NCI-H146 (cell line): ENCODE data around the gene SF3B3.
A peak's percentile ranks its signal among the peaks of the same experiment; 100 is the strongest.

Source experiments
- DNase-seq: peaks from one replicate; lab custom pipeline; 2025; lab: John Stamatoyannopoulos, UW

SF3B3 gene

DNA sequence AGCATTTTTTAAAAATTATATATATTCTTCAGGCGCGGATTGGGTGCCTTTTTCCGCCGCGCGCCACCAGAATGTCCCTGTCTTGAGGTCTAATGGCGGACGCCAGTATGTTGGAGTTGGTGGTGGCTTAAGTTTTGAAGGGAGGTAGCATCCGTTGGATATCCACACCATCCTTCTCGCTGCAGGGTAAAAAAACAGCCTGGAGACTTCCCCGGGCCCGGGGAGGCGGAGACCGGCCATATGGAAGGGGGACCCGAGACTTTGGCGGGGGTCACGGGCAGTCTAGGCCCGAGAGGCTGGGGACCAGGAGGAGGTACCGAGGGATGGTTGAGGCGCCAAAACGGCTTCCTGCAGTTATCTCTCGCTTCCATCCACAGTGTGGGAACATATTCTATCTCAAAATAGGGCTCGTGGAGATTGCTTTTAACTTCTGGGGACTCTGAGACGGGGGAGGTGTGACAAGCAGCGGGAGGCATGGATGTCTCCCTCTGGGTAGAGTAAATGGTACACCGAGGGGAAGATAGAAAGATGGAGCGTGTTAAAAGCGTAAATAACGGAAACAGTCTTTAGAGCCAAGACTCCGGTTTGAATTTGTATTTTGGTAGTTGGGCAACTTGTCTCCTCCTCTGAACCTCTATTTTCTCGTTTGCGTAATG lies at the start of gene SF3B3:
TSS of gene SF3B3 (plus strand) at position 74 of the 656 bp plus-strand sequence. CDS start 2,841 bp downstream, outside the sequence.
- peak; percentile 74 for DNase-seq

DNA sequence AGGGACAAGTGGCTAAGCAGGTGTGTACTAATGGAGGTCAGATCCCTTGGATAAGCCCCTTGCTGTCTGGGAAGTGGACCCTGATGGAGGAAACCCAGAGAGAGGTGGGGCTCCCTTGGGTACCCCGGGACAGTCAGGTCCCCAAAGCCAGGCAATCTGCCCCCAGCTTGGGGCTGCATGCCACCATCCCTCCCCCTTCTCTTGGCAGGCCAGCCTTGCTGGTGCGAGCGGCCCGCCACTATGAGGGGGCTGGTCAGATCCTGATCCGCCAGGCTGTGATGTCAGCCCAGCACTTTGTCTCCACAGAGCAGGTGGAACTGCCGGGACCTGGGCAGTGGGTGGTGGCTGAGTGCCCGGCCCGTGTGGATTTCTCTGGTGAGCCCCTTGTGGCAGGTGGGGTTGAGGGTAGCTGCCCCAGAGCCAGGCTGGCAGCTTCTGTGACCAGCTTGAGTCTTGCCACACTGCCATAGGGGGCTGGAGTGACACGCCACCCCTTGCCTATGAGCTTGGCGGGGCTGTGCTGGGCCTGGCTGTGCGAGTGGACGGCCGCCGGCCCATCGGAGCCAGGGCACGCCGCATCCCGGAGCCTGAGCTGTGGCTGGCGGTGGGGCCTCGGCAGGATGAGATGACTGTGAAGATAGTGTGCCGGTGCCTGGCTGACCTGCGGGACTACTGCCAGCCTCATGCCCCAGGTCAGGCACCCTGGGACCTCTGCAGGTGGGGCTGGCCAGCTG lies 49.1 kb upstream of the SF3B3 start:
- no peak for DNase-seq

DNA sequence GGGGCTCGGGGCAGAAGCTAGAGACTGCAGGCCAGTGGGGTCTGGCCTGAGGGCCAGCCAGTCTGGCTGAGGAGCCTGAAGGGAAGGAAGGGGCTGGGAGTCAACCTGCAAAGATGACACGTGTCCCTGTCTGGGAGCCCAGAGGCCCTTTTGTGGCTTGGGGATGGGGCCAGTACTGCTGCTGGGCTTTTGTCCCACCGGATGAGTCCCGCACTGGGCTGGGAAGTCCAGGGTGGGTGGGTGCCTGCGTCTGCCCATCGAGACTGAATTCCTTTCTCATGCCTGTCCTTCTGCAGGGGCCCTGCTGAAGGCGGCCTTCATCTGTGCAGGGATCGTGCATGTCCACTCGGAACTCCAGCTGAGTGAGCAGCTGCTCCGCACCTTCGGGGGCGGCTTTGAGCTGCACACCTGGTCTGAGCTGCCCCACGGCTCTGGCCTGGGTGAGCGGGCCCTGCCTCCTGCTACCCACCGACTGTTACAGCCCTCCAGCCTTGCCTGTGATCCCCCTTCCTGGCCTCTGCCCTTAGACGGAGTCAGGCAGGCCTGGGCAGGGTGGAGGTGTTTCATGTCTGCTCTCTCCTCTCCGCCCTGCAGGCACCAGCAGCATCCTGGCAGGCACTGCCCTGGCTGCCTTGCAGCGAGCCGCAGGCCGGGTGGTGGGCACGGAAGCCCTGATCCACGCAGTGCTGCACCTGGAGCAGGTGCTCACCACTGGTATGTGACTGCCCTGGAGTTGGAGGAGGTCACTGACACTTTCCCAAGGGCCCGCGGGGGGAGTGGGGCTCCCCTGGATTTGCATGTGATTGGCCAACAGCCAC lies 48.4 kb upstream of the SF3B3 start:
- DNase-seq = no peak

DNA sequence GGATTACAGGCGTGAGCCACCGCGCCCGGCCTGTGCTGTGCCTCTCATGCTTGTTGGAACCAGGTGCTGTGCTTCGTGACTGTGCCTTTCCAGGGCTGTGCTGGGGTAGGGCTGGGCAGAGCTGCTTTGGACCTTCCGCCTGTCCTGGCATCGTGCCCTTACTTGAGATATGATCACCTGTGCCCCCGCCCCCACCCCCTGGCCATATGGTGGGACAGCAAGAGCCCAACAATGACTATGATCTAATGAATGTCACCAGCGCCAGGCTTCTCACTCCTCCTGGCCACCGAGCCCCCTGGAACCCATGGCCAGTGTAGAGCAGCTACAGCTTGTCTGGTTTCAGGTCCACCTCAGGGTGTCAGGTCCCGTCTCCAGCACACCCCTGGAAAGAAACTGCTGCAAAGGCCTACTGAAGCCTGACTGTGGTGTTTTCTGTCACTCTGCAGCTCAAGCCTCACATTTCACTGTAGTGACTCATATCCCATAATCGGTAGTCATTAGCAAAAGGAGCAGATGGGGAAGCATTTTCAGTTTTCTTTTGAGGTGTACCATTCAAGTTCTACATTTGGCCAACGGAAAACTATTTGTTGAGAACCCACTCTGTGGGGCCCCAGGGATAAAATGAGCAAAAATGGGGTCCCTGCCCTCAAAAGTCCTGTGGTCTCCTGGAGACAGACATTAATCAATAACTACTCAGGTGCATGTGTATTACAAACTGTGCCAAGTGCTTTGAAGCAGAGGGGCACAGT lies 47.2 kb upstream of the SF3B3 start:
- no peak for DNase-seq

DNA sequence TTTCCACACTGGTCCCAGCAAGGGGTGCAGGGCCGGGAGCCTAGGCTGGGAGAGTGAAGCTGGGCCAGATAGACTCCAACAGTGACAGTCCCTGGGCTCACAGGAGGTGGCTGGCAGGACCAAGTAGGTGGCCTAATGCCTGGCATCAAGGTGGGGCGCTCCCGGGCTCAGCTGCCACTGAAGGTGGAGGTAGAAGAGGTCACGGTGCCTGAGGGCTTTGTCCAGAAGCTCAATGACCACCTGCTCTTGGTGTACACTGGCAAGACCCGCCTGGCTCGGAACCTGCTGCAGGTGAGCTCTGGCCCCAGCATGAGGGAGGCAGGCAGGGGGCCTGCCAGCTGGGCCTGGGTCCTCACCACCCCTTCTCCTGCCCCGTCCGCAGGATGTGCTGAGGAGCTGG lies 45.4 kb upstream of the SF3B3 start:
- no peak for DNase-seq

DNA sequence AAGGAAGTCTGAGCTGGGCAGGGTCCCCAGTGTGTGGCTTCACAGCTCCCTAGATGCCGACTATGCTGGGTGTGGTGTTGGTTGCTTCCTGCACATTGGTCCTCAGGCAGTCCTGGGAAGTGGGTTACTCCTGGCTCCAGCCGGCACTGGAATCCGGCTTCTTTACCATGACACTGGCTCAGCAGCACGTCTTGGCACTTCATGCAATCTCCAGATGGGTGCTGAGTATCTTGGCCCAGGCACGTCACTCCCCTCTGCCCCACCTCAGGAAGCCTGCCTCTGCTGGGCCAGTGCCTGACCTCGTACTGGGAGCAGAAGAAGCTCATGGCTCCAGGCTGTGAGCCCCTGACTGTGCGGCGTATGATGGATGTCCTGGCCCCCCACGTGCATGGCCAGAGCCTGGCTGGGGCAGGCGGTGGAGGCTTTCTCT lies 44.7 kb upstream of the SF3B3 start:
- no peak for DNase-seq

DNA sequence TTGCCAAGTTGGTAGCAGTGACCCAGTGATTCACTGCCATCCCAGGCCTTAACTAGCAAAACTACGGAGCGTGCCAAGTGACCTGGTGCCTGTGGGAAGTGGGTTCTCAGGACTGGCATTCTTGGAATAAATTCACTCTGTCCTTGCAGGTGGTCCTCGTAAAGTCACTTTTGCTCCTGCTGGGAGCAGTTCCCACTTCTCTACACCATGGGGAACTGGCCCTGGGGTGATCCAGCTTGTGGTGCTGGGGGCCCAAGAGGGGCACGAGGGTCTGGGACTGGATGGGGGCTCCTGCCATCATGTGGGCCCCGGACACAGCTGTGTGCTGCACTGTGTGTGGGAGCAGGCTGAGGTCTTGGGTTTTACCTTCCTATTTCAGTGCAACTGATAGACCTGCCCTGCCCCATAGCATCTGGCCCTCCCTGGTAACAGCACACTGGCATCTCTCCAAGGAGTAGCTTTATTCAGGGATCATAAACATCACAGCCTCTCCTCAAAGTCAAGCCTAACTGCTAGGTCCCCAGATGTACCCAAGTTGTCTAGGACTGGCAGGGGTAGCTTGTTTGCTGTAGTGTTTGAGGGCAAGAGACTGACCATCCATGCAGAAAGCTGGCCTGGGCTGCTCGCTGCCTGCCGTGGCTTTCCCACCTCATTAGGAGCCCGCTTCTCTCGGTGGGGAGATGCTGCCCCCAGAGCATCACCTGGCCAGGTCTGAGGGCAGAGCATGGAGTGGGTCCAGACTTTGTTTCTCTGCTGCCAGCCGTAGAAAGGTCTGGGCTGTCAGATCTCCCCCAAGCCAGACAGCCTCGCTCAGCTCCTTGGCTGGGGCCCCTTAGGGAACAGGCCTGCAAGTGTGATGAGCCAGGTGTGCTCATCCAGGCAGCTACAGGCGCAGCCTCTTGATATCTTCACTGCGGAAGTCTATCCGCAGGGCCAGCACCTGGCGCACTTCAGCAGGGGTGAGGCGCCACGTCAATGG lies 43.2 kb upstream of the SF3B3 start:
- DNase-seq = no peak

DNA sequence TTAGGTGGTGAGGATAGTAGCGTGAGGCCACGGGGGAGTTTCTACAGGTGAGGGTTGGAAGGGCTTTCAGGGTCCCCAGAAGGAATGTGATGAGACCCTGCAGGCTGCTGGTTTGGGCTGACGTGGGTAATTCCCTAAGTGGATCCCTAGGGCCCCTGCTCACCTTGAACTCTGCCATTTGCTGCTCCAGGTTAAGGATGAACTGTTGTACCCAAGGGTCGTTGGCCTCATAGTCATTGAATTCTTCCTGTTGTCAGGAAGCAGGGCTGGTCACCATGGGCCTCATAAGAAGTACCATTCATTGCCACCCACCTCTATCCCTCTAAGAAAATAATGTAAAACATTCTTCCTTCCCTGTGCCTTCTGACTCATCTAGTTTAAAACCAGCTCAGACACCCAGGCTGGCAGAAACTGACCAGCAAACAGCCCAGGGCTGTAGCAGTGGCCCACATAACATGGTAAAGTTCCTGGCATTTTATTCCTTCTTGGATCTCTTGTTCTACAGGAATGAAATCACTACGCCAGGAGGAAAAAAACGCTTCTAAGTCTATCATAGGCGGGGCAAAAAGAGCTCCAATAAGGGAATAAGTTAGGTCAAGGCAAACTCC lies 41.6 kb upstream of the SF3B3 start:
- no peak for DNase-seq

DNA sequence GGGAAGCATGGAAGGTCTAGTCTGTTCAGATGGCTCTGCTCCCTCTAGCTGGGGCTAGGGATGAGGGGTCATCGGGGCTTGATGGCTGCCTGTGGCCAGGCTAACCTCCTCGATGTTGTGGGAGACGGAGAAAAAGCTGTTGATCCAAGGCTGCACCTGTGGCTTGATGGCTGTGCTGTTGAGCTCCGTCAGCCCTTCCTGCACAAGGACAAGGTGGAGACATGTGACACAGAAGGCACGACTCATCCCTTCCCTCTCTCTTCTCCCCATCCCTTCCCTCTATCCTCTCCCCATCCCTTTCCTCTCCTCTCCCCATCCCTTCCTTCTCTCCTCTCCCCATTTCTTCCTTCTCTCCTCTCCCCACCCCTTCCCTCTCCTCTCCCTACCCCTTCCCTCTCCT lies 41.0 kb upstream of the SF3B3 start:
- no peak for DNase-seq

DNA sequence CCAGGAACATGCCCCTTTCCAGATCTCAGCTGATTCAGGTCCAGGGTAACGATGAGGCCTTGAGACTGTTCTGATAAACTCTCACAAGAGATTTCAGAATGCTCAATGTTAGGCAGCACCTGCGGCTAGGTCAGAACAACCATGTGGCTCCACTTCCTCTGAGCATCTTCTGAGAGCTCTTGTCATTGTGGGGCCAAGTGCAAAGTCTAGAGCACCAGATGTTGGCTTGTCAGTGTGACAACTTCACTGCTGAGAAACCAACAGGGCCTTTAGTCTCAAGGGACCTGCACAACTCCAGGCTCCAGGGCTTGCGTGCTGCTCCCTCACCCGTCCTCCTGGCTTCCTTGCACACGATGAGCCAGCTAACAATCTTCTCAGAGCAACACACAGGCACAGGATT lies 40.2 kb upstream of the SF3B3 start:
- DNase-seq = no peak

DNA sequence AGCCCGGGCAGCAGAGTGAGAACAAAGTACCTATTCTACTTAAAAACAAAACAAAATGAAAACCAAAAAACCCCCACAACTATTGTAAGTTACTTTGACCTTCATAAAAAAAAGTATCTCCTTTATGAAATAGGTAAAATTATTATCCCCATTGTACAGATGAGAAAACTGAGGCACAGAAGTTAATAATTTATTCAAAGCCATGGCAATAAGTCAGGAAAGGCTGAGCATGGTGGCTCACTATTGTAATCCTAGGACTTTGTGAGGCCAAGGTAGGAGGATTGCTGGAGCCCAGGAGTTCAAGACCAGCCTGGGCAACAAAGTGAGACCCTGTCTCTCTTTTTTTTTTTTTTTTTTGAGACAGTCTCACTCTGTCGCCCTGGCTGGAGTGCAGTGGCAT lies 38.7 kb upstream of the SF3B3 start:
- no peak for DNase-seq

DNA sequence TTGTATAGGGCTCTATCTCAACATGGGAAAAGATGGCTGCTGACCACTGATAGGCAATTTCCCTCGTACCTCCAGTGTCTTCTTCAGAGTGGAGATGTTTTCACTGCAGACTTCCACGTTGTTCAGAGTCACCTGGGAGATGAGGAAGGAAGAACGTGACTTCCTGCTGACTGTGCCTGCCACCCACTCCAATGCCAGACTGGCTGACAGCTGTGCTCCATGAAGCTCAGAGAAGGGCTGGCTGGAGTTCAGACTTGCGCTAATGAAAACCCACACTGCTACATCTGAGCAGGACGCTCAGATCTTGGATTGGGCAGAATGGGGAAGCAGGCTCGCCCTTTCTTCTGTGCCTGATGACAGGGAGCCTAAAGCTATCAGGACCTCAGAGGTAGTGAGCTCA lies 33.4 kb upstream of the SF3B3 start:
- no peak for DNase-seq

DNA sequence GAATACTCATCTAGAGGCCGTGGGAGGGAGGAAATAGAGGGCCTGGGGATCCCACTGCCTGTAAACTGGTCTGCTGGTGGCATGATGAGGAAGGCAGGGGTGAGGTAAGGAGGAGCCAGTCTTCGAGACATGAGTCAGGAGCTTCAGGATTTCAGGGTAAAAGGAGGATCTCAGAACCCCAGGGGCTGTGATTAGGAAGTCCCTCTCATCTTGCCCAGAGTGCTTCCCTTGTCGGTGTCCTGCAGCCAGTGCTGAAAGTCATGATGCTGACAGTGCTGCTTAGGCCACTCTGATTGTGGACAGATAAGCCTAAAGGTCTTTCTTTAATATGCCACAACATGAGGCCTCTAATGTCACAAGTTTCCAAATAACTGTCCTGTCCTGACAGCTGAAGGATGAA lies 29.8 kb upstream of the SF3B3 start:
- no peak for DNase-seq

DNA sequence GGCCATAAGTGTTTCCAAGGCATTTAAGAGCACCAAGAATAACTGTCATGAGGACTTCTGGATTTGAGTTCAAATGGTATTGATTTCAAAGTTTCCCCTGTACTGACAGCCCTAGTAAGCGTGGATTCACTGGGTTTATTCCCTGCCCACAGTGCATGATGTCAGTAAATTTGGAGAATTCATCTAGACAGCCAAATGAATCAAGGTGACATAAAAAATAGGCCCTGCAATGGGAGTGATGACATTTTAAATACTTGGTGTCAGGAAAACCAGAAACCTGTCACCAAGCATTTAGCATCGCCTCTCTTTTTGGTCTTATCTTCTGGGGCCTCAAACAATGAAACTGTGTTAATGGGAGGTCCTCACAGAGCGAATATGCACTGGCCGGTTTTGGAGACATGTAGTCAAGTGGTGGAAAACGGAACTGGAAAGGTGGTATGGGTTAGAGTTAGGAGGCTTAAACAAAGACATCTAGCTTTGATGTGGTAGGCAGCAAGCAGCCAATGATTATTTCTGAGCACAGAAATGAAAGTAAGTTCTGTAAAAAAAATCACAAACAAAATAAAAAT lies 29.3 kb upstream of the SF3B3 start:
- no peak for DNase-seq

DNA sequence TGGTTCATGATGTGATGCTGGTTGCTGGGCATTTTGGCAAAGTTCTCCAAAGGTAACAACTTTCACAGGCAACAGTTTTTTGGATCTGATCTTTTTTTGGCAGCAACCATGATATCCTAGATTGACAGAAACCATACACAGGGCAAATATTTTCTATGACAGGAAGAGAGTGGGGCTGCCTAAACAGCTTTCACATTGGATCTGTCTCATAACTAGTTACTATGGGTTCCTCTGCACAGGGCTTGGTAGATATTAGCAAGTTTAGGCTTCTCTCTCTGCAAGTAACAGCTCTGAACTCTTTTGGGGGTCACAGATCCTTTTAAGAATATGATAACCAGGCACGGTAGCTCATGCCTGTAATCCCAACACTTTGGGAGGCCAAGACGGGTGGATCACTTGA lies 28.8 kb upstream of the SF3B3 start:
- DNase-seq = no peak

DNA sequence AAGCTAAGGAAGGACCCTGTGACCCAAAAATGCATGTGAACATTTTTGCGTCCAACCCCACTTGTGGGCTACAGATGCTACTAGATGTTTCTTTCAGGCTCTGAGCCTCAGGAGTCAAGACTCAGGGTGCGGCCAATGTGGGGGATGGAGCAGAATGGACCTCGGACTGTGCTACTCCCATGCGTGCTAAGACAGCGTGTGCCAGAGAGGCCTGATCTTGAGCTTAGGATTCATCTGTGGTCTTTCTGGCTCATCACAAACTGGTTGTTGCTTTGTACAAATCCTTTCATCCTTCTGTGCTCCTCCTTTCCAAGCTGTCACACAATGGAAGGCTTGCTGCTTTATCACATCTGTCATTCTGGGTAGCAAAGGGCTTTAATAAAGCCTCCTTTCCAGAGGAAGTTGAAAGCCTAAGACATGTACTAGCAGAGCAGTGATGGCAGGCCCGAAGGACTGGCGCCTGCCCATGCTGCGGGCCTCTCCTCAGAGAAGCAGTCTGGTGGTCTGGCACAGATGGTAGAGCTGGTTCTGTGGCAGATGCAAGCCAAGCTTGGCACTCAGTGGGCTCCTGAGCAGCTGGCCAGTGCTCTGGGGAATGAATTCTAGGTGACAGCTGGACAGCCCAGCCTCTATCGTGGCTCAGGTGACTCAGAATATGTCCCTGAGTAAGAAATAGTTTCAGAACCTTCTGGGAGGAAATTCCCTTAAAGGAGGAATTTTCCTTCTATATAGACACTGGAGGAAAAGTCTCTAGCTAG lies 28.0 kb upstream of the SF3B3 start:
- no peak for DNase-seq

DNA sequence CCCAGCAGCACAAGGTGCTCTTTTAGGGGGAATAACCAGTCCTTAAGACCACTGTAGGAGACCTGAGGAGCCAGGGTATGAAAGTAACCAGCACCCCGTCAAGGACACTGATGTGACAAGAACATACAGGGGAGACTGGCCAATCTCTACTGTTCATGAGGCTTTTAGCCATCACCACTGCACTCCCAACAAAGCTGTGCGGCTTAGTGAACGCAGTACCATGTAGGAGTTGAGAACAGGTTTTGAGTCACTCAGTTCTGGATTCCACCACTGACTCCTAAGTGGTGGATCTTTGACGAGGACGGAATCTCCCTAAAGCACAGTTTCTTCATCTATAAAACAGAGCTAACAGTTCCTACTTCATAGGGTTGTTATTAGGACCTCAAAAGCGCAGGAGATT lies 27.1 kb upstream of the SF3B3 start:
- DNase-seq = no peak

DNA sequence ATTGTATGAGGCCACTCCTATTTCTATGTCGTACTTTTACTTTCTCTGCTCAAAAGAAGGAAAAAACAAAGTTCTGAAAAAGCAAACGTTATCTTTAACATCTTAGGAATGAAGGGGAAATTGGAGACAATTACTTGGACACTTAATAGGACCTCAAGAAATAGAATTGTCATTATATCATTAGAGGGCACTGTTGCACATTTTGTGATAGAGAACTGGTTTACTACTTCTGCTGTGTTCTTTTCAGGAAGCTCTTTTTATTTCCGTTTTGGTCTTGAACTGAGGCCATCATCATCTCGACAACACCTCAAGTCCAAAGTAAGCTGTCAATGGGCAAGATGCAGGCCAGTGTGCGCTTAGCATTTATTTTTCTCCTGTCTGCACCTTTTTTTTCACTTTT lies 14.9 kb upstream of the SF3B3 start:
- DNase-seq = no peak

DNA sequence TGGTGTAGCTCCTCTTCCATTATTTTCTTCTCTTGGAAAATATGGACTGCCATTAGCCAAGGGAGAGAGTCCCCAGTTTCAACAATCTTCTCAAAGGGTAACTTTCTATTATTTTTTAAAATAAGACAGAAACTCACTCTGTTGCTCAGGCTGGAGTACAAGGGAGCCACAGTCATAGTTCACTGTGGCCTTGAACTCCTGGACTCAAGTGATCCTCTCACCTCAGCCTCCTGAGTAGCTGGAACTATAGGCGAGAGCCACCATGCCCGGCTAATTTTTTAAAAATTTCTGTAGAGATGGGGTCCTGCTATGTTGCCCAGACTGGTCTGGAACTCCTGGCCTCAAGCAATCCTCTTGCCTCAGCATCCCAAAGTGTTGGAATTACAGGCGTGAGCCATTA lies 13.4 kb upstream of the SF3B3 start:
- DNase-seq = no peak

DNA sequence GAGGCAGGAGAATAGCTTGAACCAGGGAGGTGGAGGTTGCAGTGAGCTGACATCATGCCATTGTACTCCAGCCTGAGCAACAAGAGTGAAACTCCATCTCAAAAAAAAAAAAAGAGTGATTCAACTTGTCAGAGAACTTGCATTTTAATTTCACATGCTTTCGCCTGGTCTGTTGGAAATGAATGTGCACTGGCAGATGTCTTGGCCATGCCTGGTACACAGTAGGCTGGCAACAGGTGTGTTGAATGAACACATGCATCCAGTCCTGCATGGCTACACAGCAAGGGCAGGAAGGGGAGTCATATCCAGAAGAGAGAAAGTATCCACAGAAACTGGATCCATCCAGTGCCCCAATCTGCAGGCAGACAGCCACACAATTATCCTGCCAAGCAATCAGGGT lies 11.8 kb upstream of the SF3B3 start:
- DNase-seq = no peak
